HG03432 (cell line): ENCODE results near the gene ZDHHC11B.

Experiments used
- ATAC-seq: cut with Tn5 transposase; IDR thresholded peaks from one replicate; pipeline ENCODE4 v1.9.1; 2021; ENCODE audit warnings: mild to moderate bottlenecking, moderate library complexity; ENCODE audit not compliant: unreplicated experiment

The ZDHHC11B gene

DNA sequence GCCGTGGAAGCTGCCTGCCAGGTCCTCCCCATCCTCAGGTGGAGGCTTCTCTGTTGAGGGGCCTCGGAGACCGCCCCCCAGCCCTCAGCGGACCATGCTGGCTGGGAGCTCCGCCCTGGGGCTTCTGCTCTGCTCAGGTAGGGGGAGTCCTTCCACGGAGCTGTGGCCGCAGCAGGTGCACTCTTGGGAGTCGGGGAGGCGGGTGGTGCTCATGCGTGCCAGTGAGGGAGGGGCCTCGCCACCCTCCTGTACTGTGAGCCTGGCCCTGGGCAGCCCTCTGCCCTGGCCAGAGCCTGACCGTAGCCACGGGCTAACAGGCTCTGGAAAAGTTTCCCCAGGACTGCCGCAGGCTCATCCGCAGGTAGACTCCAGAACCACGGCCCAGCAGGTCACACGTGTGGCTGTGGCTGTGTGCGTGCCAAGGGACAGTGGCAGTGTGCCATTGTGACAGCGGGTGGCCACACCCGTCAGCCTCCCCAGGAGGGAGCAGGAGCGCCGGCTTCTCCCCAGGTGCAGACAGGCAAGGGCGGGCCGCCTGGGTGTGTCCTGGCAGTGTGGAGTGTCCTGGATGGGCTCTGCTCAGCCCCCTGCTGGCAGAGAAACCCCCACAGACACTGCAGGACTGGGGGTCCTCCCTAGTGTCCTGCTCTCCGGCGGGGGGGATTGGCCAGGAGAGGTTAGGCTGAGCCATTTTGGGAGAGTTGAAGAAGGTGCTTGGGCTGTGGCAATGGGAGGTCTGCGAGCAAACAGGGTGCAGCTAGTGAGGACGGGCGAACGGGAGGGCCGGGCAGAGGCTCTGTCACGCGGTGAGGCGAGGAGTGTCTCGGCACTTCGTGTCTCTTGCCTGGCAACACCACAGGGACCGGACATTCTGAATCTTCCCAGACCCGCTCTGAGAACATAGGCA, 120.8 kb downstream of the ZDHHC11B start:
- no peak for ATAC-seq

DNA sequence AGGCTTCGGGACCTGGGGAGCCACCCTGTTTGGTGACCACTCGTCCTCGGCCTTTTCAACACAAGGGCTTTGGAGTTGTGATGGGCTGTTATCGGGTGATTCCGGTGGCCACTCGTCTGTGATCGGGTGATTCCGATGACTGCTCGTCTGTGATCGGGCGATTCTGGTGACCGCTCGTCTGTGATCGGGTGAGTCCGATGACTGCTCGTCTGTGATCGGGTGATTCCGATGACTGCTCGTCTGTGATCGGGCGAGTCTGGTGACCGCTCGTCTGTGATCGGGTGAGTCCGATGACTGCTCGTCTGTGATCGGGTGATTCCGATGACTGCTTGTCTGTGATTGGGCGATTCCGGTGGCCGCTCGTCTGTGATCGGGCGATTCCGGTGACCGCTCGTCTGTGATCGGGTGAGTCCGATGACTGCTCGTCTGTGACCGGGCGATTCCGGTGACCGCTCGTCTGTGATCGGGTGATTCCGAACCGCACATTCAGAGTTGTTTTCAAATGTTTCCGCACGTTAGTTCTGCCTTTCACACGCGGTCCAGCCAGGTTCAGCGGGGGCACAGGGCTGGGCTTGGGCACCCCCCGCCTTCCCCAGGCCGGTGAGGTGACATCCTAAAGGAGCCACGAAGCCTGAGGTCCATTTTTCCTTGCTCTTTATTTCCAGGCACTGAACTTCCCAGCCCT, 121.6 kb downstream of the ZDHHC11B start:
- no peak for ATAC-seq

DNA sequence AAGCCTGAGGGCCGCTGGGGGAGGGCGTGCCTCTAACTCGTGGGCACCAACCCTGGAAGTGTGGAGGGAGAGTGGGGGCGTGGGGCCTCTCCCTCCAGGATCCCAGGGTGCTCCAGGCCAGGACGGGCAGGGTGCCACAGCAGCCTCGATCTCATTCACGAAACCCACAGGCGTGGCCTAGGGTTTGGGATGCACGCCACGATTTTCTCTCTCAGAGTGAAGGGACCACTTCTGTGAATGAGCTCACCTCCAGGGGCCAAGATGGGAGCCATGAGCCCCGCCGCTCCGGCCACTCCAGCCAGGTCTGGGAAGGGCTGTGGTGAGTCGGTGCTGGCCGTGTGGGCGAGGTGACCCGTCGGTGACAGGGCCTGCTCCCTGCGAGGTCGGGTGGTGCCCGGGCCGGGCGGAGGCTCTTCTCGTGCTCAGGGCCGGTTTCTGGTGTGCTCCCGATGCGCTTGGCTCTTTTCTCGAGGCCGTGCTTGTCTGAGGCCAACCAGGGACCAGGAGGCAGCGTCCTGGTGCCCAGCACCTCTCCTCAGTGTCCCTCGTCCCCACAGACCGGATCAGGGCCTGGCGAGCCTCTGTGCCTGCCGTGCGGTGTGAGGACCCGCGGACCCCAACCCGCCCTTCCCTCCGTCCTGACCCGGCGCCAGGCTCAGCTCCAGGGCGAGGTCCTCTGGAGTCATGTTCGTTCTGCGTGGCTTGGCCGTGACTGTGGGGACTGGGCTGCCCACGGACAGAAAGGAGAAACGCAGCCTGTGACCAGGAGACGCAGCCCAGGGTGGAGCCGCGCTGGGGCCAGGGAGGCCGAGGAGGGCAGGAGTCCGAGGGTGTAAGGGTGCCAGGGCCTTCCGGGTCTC, 122.4 kb downstream of the ZDHHC11B start:
- ATAC-seq, result no peak

DNA sequence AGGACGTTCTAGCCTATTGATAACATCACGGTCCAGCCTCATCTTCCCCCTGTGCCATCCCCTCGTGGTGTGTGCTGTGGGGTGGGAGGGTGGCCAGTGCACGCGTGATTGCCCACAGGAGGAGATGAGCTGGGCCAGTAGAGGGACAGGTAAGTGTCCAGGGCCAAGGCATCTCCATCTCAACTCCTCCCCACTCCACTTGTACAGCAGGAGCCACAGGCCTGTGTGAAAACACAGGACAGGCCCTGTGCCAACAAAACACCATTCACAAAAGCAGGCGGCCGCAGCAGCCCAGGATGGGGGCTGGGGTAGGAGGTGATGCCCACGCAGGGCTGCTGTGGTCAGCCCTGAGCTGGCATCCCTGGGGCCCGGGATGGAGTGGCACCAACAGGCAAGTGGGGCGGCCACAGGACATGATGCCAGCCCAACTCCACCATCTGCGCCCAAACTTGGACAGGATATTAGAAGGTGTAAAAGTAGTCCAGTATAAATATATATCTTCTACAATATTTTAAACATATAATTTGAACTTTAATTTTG, 124.0 kb downstream of the ZDHHC11B start:
- no peak for ATAC-seq
